HG03354 (cell line): Measurements from ENCODE around the gene PPP4R2.
"Not testable (repeated sequence)": the region's sequence is repeated elsewhere in the genome, so short reads cannot be mapped to it uniquely, and the experiment has no call there.

ENCODE experiments used
- ATAC-seq: cut with Tn5 transposase; IDR thresholded peaks from one replicate; pipeline ENCODE4 v1.9.1; 2021; ENCODE audit warnings: mild to moderate bottlenecking; ENCODE audit not compliant: unreplicated experiment, poor library complexity, severe bottlenecking

Gene PPP4R2

DNA sequence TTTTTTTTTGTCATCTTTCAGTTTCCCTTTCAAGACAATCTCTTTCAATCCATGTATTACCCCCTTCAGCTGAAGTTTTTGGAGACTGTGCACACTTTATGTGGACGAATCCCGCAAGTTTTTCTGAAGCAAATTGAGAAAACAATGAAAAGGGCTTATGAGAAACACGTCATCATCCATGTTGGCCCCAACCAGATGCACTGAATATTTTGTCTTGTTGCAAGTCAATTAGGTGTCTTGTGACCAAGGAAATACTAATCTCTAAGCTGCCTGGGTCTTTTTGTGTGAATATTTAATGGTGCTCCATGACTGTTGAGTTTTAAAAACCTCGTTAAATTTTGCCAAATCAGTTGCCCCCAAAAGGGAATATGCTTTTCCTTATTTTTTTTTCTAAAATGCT is 21.7 kb upstream of the PPP4R2 start:
- no peak for ATAC-seq

GRCh38 chr3:72976281-72976741 is 20.3 kb upstream of the PPP4R2 start:
- no peak for ATAC-seq

- peak; percentile 55 for ATAC-seq
These were observed 19.4 kb upstream of the PPP4R2 start for GRCh38 chr3:72977060-72977808.

DNA sequence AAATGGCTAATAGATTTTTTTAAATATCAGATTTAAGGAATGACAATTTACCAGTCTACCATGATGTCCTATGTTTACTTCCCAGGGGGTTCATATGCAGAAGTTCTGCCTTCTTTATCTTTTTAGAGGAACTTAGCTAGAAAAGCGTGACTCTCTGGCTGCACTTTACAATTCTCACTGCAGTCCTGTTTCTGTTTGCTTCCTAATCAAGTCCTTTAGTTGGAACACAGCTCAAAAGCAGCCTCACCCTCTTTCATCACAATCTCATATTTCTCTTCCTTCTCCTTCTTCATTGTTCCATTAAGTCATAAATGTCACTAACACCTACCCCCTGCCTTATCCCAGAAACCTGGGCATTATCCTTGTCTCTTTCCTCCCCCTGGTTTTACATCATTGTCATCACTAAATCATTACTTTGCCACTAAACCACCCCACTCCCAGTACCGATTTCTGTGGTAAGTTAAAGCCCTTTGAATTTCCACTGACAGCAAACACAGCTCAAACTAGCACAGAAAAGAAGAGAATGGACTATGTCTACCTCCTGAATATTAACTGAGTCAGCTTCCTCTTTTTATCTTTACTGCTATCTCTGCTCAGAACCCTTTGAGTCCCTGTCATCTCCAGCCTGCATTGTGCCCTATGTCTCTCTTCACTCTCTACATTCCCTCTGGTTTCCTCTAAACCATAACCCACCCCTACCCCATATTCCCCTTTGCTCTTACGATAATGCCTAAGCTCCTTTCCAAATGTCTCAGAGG is 13.8 kb upstream of the PPP4R2 start:
- ATAC-seq, result no peak

GRCh38 chr3:72985576-72985975 is 11.0 kb upstream of the PPP4R2 start:
- no peak for ATAC-seq

GRCh38 chr3:72990701-72991395 is 5.8 kb upstream of the PPP4R2 start:
- ATAC-seq, result no peak

- no peak for ATAC-seq
These were observed 5.1 kb upstream of the PPP4R2 start for GRCh38 chr3:72991522-72991921.

DNA sequence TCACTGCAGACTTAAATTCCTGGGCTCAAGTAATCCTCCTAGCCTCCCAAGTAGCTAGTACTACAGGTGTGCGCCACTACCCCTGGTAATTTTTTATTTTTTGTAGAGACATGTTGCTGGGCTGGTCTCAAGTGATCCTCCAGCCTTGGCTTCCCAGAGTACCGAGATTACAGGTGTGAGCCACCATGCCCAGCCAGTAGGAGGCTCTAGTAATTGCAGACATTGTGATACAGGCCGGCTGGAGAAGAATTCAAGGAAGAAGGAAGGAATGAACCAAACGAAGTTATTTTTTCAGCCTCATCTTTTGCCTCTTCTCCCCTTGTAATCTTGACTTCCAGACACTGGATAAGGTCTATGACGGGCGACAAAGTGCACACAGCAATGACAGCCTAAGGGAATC is 3.2 kb upstream of the PPP4R2 start:
- ATAC-seq, result no peak

GRCh38 chr3:72995337-72995736 is 1.3 kb upstream of the PPP4R2 start:
- ATAC-seq, result no peak

- no peak for ATAC-seq
These were observed 514 bp upstream of the PPP4R2 start for GRCh38 chr3:72996121-72996472.

DNA sequence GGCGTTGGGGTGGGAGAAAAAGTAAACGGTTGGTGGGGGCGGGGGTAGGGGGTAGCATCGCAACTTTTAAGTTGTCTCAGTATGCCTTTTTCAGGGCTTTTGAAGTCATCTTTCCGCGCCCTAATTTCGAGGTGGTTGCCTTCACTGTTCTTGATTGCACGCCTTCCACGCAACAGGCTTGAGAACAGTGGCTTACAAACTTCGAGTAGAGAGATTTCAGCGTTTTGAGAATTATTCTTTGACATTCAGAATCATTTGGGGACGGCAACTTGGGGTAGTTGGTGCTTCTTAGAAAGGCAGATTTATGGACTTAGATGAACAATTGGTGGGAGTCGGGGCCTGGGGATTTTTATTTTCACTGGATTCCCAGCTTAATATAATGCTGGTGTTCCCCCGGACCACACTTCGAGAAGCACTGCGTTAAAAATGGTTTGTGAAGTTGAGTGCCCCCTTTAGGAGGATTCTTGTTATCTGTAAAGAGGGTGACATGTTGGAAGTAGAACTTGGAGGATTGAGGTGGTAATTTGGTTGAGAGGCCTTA is 880 bp downstream of the PPP4R2 start:
- ATAC-seq, result peak; percentile 31

DNA sequence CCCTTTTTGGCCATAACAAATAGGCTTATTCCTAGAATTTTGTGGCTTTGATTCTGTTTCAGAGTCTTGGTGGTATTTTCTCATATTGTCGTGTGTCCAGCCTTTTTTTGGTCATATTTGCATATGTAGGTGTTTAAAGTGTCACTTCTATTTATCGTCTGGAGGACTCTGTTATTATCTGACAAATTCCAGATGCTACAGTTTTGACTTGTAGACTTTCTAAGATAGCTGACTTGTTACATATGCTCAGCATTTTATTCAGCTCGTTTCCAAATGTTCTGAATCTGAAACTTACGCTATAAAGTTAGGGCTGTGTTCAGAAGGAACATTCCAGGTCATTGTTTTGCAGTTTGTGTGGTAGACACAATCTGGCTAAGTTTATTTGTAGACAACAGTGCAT is 1.9 kb downstream of the PPP4R2 start:
- no peak for ATAC-seq

DNA sequence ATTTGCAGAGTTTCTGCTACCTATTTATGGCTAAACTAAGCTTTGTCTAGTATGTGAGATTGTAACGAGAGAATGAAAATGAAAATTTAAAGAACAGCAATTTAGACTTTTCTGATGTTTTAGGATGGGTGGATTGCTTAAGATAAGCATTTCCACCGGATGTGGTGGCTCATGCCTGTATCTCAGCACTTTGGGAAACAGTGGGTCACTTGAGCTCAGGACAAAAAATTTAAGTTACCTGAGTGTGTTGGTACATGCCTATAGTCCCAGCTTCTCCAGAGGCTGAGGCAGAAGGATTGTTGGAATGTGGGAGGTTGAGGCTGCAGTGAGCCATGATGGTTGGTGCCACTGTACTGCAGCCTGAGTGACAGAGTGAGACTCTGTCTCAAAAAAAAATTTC is 3.3 kb downstream of the PPP4R2 start:
- ATAC-seq, result no peak

DNA sequence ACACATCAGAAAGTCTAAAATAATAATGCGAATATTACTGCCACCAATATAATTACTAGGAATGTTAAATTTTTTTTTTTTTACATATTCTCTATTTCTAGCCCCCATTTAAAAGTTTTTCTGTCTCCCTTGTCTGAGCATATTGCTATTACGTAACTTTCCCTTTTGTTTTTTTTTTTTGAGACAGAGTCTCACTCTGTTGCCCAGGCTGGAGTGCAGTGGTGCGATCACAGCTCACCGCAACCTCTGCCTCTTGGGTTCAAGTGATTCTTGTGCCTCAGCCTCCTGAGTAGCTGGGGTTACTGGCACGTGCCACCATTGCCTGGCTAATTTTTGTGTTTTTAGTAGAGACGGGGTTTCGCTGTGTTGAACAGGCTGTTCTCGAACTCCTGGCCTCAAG is 6.4 kb downstream of the PPP4R2 start:
- ATAC-seq, result not testable (repeated sequence)

DNA sequence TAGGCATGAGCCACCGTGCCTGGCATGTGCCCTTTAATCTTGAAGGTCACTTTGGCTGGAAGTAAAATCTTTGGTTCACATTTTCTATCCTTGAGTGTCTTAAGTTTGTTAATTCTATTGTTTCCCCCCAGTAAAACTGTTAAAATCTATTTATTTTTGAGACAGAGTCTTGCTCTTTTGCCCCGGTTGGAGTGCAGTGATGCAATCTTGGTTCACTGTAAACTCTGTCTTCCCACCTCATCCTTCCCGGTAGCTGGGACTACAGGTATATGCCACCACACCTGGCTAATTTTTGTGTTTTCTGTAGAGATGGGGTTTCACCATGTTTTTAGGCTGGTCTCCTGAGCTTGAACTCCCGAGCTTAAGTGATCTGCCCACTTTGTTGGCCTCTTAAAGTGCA is 7.7 kb downstream of the PPP4R2 start:
- ATAC-seq, result no peak

DNA sequence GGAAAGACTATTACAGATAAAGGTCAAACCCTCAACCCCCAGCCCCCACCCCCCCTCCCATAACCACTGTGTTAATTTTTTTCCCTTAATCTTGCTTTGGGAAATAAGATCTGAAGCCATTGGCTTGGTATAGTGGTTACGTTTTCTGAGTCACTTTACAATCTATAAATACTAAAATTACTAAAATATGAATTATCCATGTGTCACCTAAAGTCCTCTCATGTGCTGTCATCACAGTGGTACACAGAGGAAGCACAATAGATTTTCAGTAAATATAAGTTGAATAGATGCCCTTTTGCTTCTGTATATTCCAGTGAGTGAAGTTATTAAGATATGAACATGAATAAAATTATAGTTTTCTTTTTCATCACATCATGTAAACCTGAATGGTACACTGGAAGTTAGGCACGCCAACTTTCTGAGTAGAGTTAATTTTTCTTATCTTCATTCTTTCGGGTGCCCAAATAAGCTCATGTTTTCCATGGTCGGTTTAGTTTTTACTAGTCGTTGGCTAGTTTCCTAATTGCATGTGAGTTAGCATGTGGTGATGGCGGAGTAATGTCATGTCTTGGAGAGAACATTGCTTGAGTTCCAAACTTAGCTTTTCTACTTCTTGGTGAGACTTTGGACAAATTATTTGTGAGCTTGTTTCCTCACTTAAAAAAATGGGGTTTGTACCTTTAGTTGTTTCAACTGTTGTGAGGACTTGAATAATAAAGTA is 11.5 kb downstream of the PPP4R2 start:
- no peak for ATAC-seq

- ATAC-seq, result no peak
These were observed 12.4 kb downstream of the PPP4R2 start for GRCh38 chr3:73009008-73009407.

DNA sequence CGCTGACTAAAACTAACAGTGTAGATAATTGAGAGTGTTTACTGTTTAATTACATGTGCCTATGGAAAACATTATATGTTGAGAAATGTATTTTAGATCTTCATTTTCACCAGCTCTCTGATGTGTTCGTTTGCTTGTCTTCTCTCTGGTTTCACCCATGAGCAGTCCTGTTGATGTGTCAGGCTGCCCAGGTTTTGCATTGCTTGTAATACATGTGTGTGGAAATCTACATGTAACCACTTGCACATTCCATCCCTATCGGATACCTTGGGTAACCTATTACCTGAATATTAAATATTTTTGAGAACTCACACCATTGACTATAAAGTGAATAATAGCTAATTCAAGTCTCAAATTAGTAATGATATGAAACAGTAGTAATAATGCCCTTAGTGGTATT is 13.1 kb downstream of the PPP4R2 start:
- no peak for ATAC-seq

GRCh38 chr3:73010158-73010557 is 13.5 kb downstream of the PPP4R2 start:
- ATAC-seq, result no peak

DNA sequence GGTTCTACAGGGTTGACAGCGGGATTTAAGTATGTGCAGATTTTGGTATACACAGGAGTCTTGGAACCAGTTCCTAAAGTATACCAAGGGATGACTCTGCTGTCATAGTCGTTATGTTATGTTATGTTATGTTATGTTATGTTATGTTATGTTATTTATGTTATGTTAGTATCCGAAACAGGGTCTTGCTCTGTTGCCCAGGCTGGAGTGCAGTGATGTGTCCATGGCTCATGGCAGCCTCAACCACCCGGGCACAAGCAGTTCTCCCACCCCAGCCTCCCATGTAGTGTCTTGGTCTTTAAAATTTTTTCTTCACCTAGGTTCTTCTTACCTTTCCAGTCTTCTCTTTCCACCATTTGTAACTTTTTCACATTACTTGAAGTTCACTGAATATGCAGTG is 21.7 kb downstream of the PPP4R2 start:
- no peak for ATAC-seq
